Measurements from ENCODE around the gene ODAD3.

- TF ChIP-seq CTCF (IDR thresholded peaks at IDR 0.05; ENCODE audit: poor library complexity) (no peak), EZH2phosphoT487 (IDR thresholded peaks at IDR 0.05; ENCODE audit: low read depth, severe bottlenecking, unreplicated experiment) (no peak)
These were observed 59.6 kb downstream of the ODAD3 start for GRCh38 chr19:11375143-11375948.

Measured in hepatocyte (in vitro differentiated cells).